ENCODE results near the gene KLHL11. TPM values are rescaled to one million over a fixed set of nuclear protein-coding genes. Genes with fewer than 3 reads are reported as not detected.

KLHL11 gene
- total and polyA plus RNA-seq, 9 donors: 2.7 to 30.5 (median 19.4) TPM

- H3K27ac ChIP-seq: no peak overlapping the region
- intact Hi-C loops (cut with DNase I): no loop called here
- WGBS, 3 donors: 13 to 24% (median 18%) methylated on average over 1 of the region's 1 CpG
- TF ChIP-seq POLR2A (IDR thresholded peaks at IDR 0.05) (no peak), EP300 (IDR thresholded peaks at IDR 0.05) (no peak)
- TF ChIP-seq, protein P1, sequence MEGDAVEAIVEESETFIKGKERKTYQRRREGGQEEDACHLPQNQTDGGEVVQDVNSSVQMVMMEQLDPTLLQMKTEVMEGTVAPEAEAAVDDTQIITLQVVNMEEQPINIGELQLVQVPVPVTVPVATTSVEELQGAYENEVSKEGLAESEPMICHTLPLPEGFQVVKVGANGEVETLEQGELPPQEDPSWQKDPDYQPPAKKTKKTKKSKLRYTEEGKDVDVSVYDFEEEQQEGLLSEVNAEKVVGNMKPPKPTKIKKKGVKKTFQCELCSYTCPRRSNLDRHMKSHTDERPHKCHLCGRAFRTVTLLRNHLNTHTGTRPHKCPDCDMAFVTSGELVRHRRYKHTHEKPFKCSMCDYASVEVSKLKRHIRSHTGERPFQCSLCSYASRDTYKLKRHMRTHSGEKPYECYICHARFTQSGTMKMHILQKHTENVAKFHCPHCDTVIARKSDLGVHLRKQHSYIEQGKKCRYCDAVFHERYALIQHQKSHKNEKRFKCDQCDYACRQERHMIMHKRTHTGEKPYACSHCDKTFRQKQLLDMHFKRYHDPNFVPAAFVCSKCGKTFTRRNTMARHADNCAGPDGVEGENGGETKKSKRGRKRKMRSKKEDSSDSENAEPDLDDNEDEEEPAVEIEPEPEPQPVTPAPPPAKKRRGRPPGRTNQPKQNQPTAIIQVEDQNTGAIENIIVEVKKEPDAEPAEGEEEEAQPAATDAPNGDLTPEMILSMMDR (IDR thresholded peaks at IDR 0.05): no peak
- no peak overlapping the region for H3K4me3 ChIP-seq
- DNase-seq: no peak
- H3K4me1 ChIP-seq (ENCODE audit: insufficient read depth): peaks cover 8% of the 10 kb centered on the region
- no peaks in the 10 kb centered on the region for H3K27me3 ChIP-seq
- no peaks in the 10 kb centered on the region for H3K9me3 ChIP-seq
- no peaks in the 10 kb centered on the region for H3K36me3 ChIP-seq
These were observed 51.0 kb downstream of the KLHL11 start for GRCh38 chr17:41814195-41814594.

GRCh38 chr17:41813699-41814124 is 51.5 kb downstream of the KLHL11 start:
- TF ChIP-seq POLR2A (IDR thresholded peaks at IDR 0.05) (no peak), EP300 (IDR thresholded peaks at IDR 0.05) (no peak)
- TF ChIP-seq, protein P1 (IDR thresholded peaks at IDR 0.05): no peak
- WGBS, 3 donors: 36 to 48% (median 45%) methylated on average over 9 of the region's 9 CpGs
- Histone ChIP-seq H3K9me3 (no peaks in the 10 kb centered on the region), H3K4me1 (ENCODE audit: insufficient read depth) (peaks cover 8% of the 10 kb centered on the region), H3K27me3 (no peaks in the 10 kb centered on the region), H3K27ac (peak overlapping the region; percentile 37 to 46), H3K4me3 (peak overlapping the region; percentile 86), H3K36me3 (no peaks in the 10 kb centered on the region)
- intact Hi-C loops (cut with DNase I): no loop called here
- DNase-seq: no peak

DNA sequence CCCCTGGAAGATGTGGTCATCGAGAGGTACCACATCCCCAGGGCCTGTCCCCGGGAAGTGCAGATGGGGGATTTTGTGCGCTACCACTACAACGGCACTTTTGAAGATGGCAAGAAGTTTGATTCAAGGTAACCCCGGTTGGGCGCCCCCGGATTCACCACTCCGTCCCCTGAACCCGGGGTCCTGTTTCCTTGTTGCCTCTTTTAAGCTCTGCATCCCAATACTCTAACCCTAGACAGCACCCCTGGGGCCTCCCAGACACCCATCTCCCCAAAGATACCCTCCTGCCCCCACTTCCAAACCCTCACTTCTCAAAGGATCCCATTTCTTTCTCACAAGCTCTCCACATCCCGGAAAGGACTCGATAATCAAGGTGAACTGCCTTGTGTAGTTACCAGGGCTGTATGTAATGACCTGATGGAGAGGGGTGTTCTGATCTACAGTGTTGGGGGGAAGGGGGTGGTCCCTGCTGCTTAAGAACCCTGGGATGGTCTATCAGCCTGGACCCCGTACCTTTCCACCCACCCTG is 52.0 kb downstream of the KLHL11 start:
- WGBS, 3 donors: 5 to 7% (median 5%) methylated on average over 12 of the region's 12 CpGs
- peak overlapping the region; percentile 86 for H3K4me3 ChIP-seq
- H3K27me3 ChIP-seq: no peaks in the 10 kb centered on the region
- H3K27ac ChIP-seq: peak overlapping the region; percentile 46 to 47
- H3K4me1 ChIP-seq (ENCODE audit: insufficient read depth): peaks cover 8% of the 10 kb centered on the region
- H3K36me3 ChIP-seq: no peaks in the 10 kb centered on the region
- DNase-seq: peak in 1 of 5 donors; percentile 47
- H3K9me3 ChIP-seq: no peaks in the 10 kb centered on the region
- intact Hi-C loops (cut with DNase I): no loop called here
- TF ChIP-seq POLR2A (IDR thresholded peaks at IDR 0.05): no peak
- no peak for TF ChIP-seq EP300 (IDR thresholded peaks at IDR 0.05)
- TF ChIP-seq, protein P1 (IDR thresholded peaks at IDR 0.05): no peak

DNA sequence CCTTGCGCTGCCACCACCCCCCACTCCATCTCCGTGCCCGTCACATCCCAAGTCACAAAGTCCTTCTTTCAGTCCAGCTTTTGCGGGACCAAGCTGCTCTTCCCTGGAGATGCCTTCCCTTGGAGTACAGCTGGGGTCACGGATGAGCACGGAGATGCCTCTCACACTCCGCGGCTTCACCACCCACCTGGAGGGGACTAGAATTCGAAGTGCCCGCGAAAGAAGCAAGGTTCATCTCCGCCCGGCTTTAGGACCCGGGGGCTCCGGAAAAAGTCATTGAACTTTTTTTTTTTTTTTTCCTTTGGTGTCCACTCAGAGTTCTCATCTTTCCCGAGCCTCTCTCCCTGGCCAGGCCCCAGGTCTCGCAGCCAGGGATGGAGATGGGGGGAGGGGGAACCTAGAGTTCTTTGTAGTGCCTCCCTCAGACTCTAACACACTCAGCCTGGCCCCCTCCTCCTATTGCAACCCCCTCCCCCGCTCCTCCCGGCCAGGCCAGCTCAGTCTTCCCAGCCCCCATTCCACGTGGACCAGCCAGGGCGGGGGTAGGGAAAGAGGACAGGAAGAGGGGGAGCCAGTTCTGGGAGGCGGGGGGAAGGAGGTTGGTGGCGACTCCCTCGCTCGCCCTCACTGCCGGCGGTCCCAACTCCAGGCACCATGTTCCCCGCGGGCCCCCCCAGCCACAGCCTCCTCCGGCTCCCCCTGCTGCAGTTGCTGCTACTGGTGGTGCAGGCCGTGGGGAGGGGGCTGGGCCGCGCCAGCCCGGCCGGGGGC is 52.7 kb downstream of the KLHL11 start, which contains the start of gene FKBP10:
Gene FKBP10, plus strand, starts transcription at position 624 of the 771 bp plus-strand sequence. Its CDS starts 31 bp downstream, at position 655.
- H3K4me1 ChIP-seq (ENCODE audit: insufficient read depth): peaks cover 8% of the 10 kb centered on the region
- H3K27ac ChIP-seq: peak within 1 kb of the TSS; percentile 47 to 67
- 0 to 1% (median 1%) methylated on average over 33 to 35 of the region's 35 CpGs for WGBS, 3 donors
- no peaks in the 10 kb centered on the region for H3K27me3 ChIP-seq
- TF ChIP-seq POLR2A (IDR thresholded peaks at IDR 0.05) (no peak), EP300 (IDR thresholded peaks at IDR 0.05) (no peak)
- TF ChIP-seq, protein P1 (IDR thresholded peaks at IDR 0.05): no peak
- intact Hi-C loops (cut with DNase I): no loop called here
- peak within 1 kb of the TSS; percentile 86 for H3K4me3 ChIP-seq
- DNase-seq: peak; percentile 79 to 84 (median 82)
- no peaks in the 10 kb centered on the region for H3K36me3 ChIP-seq
- H3K9me3 ChIP-seq: no peaks in the 10 kb centered on the region
